ENCODE results near the gene NUP210.

Gene NUP210

DNA sequence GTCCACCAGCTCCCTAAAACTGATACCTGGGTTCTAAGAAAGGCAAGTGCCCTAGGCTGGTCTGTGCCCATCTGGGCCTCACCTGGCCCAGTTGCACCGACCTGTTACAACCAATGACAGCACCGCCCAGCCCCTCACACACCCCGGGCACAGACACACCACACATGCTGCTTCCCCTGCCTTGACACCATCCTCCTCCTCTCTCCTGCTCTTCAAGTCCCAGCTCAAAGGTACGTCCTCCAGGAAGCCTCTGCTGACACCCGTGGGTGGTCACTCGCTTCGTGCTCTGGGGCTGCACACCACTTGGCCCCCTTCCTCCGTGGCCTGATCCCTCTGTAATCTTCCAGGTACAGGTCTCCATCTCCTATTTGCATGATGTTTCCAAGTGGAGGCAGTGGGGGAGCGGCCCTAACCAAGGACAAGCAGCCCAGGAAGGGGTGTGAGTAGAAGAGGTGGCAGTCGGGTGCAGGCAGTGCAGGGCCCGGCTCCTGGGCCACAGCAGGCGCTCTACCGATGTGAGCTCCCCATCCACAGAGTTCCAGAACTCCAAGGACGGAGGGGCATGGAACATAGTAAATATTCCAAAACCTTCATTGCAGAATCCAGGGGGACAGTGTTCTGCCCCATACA lies 144.6 kb downstream of the NUP210 start:
- WGBS (ENCODE audit: insufficient coverage, insufficient read length) = no CpG with 5 or more reads among the region's 14 CpGs
- no peak for DNase-seq (ENCODE audit: low read depth, low spot score)

DNA sequence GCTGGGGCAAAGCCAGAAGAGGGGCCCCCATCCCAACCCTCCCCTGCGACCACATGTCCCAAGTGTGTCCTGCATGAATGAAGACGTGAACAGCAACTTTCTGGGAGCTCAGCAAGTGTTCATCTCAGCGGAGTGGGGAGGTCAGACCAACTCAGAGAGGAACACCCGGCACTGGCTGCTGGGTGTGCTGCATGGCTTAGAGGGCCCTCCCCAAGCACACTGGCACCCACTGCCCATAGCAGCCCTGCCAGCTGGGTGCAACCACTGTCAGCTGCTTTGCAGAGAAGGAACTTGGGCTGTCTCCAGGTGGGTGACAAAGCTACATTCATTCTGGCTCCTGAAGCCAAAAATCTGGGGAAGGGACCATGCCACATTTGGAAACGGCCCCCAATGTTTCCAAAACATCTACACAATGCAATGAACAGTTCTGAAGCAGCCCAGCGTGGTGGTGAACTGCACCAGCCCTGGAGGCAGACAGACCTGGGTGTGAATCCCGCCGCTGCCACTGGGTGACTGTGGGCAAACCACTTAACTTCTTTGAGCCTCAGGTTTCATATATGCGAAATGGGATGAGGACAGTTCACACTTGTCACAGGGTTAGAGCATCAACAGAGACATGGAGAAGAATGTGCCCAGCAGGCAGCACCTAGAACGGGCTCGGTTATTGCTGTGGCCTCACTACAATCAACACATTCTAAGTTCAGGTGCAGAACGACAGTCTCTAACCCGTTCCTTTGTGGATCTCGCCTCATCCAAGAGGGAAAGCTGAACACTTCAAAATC lies 145.4 kb downstream of the NUP210 start:
- no peaks in the 10 kb centered on the region; the same call in 1 of the 2 replicates for H3K4me1 ChIP-seq (ENCODE audit: control insufficient read depth, insufficient read depth, low read length)
- no peaks in the 10 kb centered on the region for H3K36me3 ChIP-seq (ENCODE audit: control insufficient read depth, insufficient read depth, low read length)
- DNase-seq (ENCODE audit: low read depth, low spot score) = no peak
- H3K27me3 ChIP-seq (ENCODE audit: control insufficient read depth, insufficient read depth, low read length) = no peaks in the 10 kb centered on the region
- H3K9me3 ChIP-seq (ENCODE audit: control insufficient read depth, insufficient read depth, low read length) = no peaks in the 10 kb centered on the region
- H3K4me3 ChIP-seq (ENCODE audit: low read length) = no peak overlapping the region
- no peak overlapping the region for H3K27ac ChIP-seq (ENCODE audit: low read length)
- WGBS (ENCODE audit: insufficient coverage, insufficient read length) = no CpG with 5 or more reads among the region's 14 CpGs

More for the DNA sequence above, 144.6 kb downstream of the NUP210 start:
- Histone ChIP-seq H3K4me1 (ENCODE audit: control insufficient read depth, insufficient read depth, low read length) (no peaks in the 10 kb centered on the region; the same call in 1 of the 2 replicates), H3K36me3 (ENCODE audit: control insufficient read depth, insufficient read depth, low read length) (no peaks in the 10 kb centered on the region), H3K4me3 (ENCODE audit: low read length) (no peak overlapping the region), H3K9me3 (ENCODE audit: control insufficient read depth, insufficient read depth, low read length) (no peaks in the 10 kb centered on the region), H3K27me3 (ENCODE audit: control insufficient read depth, insufficient read depth, low read length) (no peaks in the 10 kb centered on the region), H3K27ac (ENCODE audit: low read length) (no peak overlapping the region)

DNA sequence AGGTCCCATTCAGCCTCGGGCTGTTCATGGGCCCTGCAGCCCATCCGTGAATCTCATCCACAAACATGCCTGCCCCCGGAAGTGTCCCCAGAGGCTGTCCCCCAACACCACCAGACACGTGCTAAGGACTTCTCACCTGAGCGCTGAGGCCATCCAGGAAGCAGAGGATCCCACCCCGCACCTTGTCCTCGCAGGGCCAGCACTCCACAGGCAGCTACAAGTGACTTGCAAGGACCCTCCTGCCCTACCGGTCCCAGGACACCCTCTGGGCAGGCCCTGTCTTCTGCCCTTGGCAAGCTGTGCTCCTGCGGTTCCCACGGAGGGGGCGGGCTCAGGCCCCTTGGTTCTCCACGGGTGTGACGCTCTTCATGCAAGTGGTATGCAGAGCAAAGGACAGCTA lies 146.0 kb downstream of the NUP210 start:
- WGBS (ENCODE audit: insufficient coverage, insufficient read length) = no CpG with 5 or more reads among the region's 13 CpGs
- H3K36me3 ChIP-seq (ENCODE audit: control insufficient read depth, insufficient read depth, low read length) = no peaks in the 10 kb centered on the region
- no peak overlapping the region for H3K27ac ChIP-seq (ENCODE audit: low read length)
- no peak for DNase-seq (ENCODE audit: low read depth, low spot score)
- H3K4me1 ChIP-seq (ENCODE audit: control insufficient read depth, insufficient read depth, low read length) = no peaks in the 10 kb centered on the region; the same call in 1 of the 2 replicates
- H3K4me3 ChIP-seq (ENCODE audit: low read length) = no peak overlapping the region
- no peaks in the 10 kb centered on the region for H3K9me3 ChIP-seq (ENCODE audit: control insufficient read depth, insufficient read depth, low read length)
- no peaks in the 10 kb centered on the region for H3K27me3 ChIP-seq (ENCODE audit: control insufficient read depth, insufficient read depth, low read length)

DNA sequence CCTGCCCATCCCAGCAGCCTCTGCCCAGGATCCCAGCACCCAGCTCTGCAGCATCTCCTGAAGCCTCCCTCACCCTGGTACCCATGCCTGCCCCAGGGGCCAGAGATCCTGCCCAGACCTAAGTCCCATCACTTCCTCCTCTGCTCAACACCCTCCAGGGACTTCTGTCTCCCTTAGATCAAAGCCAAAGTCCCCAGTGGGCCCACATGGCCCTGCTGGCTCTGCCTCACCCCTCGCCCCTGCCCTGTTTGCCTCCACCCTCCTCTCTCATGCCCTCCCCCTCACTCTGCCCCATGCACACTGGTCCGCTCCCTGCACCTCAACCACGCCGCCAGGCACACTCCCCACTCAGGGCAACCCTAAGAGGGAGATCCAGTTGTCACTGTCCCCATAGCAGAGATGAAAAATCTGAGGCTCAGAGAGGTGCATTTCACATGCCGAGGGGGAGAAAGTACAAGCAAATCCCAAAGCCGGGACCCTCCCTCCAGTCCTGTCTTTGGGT lies 146.5 kb downstream of the NUP210 start:
- Histone ChIP-seq H3K27me3 (ENCODE audit: control insufficient read depth, insufficient read depth, low read length) (no peaks in the 10 kb centered on the region), H3K27ac (ENCODE audit: low read length) (no peak overlapping the region), H3K4me3 (ENCODE audit: low read length) (no peak overlapping the region), H3K9me3 (ENCODE audit: control insufficient read depth, insufficient read depth, low read length) (no peaks in the 10 kb centered on the region), H3K4me1 (ENCODE audit: control insufficient read depth, insufficient read depth, low read length) (no peaks in the 10 kb centered on the region; the same call in 1 of the 2 replicates), H3K36me3 (ENCODE audit: control insufficient read depth, insufficient read depth, low read length) (no peaks in the 10 kb centered on the region)
- WGBS (ENCODE audit: insufficient coverage, insufficient read length) = no CpG with 5 or more reads among the region's 6 CpGs
- no peak for DNase-seq (ENCODE audit: low read depth, low spot score)

DNA sequence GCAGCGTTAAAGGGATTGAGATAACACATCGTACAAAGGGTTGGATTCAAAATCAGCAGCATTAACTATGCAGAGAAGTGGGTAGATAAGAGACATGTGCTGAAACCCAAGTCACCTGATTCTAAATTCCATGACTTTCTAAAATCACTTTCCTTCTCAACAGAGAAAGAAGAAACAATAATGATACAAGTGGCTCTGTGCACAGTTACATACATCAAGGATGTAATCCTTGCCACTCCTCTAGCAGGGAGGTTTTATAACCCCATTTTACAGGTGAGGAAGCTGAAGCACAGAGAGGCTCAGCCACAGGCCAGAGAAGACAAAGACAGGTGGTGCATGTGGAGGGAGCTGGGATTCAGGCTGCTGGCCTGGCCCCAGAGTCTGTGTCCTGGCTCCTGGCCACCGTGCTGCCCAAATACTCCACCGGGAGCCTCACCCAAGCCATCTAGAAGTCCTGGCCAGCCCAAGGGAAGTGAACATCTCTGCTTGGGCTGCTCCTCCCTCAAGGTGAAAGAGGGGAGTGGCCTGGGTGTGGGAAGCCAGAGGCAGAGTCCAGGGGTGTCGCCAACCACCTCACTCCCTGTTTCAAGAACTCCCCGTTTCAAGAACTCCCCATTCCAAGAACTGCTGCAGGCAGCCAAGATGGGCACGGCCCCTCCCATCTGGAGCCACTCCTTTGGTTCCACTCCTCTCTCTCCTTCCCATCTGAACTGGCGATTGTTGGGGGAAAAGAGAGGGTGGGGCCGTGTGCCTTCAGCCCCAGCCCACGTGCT lies 147.1 kb downstream of the NUP210 start:
- Histone ChIP-seq H3K4me3 (ENCODE audit: low read length) (no peak overlapping the region), H3K27me3 (ENCODE audit: control insufficient read depth, insufficient read depth, low read length) (no peaks in the 10 kb centered on the region), H3K27ac (ENCODE audit: low read length) (no peak overlapping the region), H3K4me1 (ENCODE audit: control insufficient read depth, insufficient read depth, low read length) (no peaks in the 10 kb centered on the region; the same call in 1 of the 2 replicates), H3K9me3 (ENCODE audit: control insufficient read depth, insufficient read depth, low read length) (no peaks in the 10 kb centered on the region), H3K36me3 (ENCODE audit: control insufficient read depth, insufficient read depth, low read length) (no peaks in the 10 kb centered on the region)
- no CpG with 5 or more reads among the region's 10 CpGs for WGBS (ENCODE audit: insufficient coverage, insufficient read length)
- DNase-seq (ENCODE audit: low read depth, low spot score) = no peak

DNA sequence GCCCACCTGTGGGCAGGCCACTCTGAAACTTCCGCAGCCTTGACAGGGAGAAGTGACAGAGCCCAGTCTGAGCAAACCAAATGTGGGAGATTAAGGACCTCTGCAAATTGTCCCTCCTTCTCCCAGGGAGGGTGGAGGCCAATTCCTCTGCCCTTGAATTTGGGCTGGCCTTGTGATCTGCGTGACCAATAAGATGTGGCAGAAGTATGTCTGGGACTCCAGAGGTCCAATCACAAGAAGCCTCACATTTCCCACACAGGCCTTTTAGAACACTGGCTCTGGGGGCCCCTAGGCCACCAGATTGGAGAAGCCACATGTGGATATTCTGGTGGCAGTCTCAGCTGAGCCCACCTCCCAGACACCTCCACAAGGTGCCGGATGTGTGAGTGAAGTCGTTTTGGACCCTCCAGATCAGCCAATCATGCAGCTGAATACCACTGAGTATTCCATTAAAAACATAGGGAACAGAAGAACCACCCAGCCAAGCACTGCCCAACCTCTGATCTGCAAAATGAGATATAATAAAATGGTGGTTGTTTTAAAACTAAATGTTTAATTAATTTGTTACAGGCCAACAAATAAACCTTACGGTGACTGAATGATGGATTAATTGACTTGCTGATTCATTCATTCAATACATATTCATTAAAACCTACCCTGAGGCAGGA lies 150.3 kb downstream of the NUP210 start:
- no CpG with 5 or more reads among the region's 5 CpGs for WGBS (ENCODE audit: insufficient coverage, insufficient read length)
- no peak overlapping the region for H3K27ac ChIP-seq (ENCODE audit: low read length)
- DNase-seq (ENCODE audit: low read depth, low spot score) = no peak
- H3K27me3 ChIP-seq (ENCODE audit: control insufficient read depth, insufficient read depth, low read length) = no peaks in the 10 kb centered on the region
- no peaks in the 10 kb centered on the region for H3K9me3 ChIP-seq (ENCODE audit: control insufficient read depth, insufficient read depth, low read length)
- H3K36me3 ChIP-seq (ENCODE audit: control insufficient read depth, insufficient read depth, low read length) = no peaks in the 10 kb centered on the region
- H3K4me1 ChIP-seq (ENCODE audit: control insufficient read depth, insufficient read depth, low read length) = no peaks in the 10 kb centered on the region
- no peak overlapping the region for H3K4me3 ChIP-seq (ENCODE audit: low read length)

DNA sequence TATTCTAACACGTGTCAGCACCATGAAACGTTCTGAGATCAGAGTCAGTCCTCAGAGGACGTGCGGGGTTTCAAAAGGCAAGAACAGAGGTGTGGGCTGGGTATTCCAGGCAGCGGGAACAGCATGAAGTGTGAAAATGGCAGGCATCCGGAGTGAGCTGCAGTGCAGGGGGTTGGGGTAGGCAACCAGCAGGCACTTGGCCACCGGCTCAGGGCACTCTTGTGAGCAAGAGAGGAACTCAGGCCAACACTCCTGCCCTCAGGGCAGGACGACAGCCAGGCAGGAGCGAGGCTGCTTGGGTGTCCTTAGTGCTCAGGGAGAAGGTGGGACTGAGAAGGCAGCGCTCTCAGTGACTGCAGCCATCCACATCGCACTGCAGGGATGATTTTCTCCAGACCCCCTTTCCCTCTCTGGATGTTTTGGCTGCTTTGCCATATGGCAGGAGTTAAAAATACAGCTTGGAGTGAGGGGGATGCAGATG lies 151.1 kb downstream of the NUP210 start:
- WGBS (ENCODE audit: insufficient coverage, insufficient read length) = no CpG with 5 or more reads among the region's 11 CpGs
- no peak for DNase-seq (ENCODE audit: low read depth, low spot score)
- H3K4me3 ChIP-seq (ENCODE audit: low read length) = no peak overlapping the region
- H3K36me3 ChIP-seq (ENCODE audit: control insufficient read depth, insufficient read depth, low read length) = no peaks in the 10 kb centered on the region
- H3K9me3 ChIP-seq (ENCODE audit: control insufficient read depth, insufficient read depth, low read length) = no peaks in the 10 kb centered on the region
- no peak overlapping the region for H3K27ac ChIP-seq (ENCODE audit: low read length)
- H3K27me3 ChIP-seq (ENCODE audit: control insufficient read depth, insufficient read depth, low read length) = no peaks in the 10 kb centered on the region
- no peaks in the 10 kb centered on the region for H3K4me1 ChIP-seq (ENCODE audit: control insufficient read depth, insufficient read depth, low read length)

DNA sequence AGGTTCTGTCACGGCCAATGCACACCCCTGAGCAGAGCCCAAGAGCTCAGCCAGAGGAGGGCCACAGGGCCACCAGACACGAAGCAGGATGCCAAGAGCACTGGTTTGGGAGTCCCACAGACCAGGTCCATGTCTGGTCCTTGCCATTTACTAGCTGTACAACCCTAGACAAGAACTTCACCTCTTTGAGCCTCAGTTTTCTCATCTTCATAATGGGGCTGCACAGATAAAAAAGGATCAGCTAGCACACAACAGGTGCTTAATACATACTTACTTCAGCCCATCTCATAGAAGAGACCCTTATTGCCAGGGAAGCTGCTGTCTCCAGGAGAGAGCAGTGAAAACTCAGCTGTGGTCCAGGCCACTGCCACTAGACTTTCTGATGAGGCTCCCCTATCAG lies 152.0 kb downstream of the NUP210 start:
- Histone ChIP-seq H3K27me3 (ENCODE audit: control insufficient read depth, insufficient read depth, low read length) (no peaks in the 10 kb centered on the region), H3K4me3 (ENCODE audit: low read length) (no peak overlapping the region), H3K27ac (ENCODE audit: low read length) (no peak overlapping the region), H3K9me3 (ENCODE audit: control insufficient read depth, insufficient read depth, low read length) (no peaks in the 10 kb centered on the region), H3K4me1 (ENCODE audit: control insufficient read depth, insufficient read depth, low read length) (no peaks in the 10 kb centered on the region), H3K36me3 (ENCODE audit: control insufficient read depth, insufficient read depth, low read length) (no peaks in the 10 kb centered on the region)
- DNase-seq (ENCODE audit: low read depth, low spot score) = no peak
- no CpG with 5 or more reads among the region's 2 CpGs for WGBS (ENCODE audit: insufficient coverage, insufficient read length)

DNA sequence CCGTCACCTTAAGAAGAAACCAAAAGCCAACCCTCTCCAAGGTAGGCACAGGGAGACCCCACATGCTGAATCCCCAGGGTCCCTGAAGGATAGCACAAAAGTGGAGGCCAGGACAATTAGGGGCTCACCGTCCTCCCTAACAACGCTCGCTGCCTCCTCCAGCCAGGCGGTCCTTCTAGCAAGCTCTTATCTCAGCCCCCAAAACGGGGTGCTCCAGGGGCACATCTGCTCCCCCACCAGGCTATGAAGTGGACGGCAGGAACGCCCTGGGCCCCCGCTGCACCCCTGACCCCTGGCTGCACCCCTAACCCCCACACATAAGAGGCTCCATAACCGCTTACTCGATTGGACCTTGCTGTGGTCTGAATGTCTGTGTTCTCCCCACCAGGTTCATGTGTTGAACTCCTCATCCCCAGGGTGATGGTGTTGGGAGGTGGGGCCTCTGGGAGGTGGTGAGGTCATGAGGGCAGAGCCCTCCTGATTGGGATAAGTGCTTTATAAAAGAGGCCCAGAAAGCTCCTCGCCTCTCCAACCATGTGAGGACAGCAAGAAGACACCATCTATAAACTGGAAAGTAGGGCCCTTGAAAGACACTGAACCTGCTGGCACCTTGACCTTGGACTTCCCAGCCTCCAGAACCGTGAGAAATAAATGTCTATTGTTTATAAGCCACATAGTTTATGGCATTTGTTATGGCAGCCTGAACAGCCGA lies 153.3 kb downstream of the NUP210 start:
- Histone ChIP-seq H3K4me3 (ENCODE audit: low read length) (no peak overlapping the region), H3K36me3 (ENCODE audit: control insufficient read depth, insufficient read depth, low read length) (no peaks in the 10 kb centered on the region), H3K27ac (ENCODE audit: low read length) (no peak overlapping the region), H3K9me3 (ENCODE audit: control insufficient read depth, insufficient read depth, low read length) (no peaks in the 10 kb centered on the region), H3K4me1 (ENCODE audit: control insufficient read depth, insufficient read depth, low read length) (0 out of 2 replicates have a peak, but pooled peaks cover 2% of the 10 kb centered on the region), H3K27me3 (ENCODE audit: control insufficient read depth, insufficient read depth, low read length) (no peaks in the 10 kb centered on the region)
- no peak for DNase-seq (ENCODE audit: low read depth, low spot score)
- no CpG with 5 or more reads among the region's 14 CpGs for WGBS (ENCODE audit: insufficient coverage, insufficient read length)

Data from iPS DF 6.9 (cell line).